WTC11 (cell line): ENCODE data around the gene SLC22A4. TPM values are rescaled to one million over a fixed set of nuclear protein-coding genes. Genes with fewer than 3 reads are reported as not detected.

ENCODE experiments used
- ATAC-seq: fragments of 200-7000 bp; cut with Tn5 transposase; 2 replicates; pipeline ENCODE4 v1.10.0; 2021; ENCODE audit warnings: mild to moderate bottlenecking, moderate library complexity
- CTCF ChIA-PET: fragments of 300-600 bp; sonication (Branson Sonifier 250); formaldehyde crosslinking; loops from one replicate; lab custom pipeline; 2021; ENCODE audit warnings: antibody characterized with exemption; lab: Charles Lee
- POLR2A ChIA-PET: fragments of 350-600 bp; sonication (Branson Sonifier 250); formaldehyde crosslinking; loops from one replicate; lab custom pipeline; 2021; ENCODE audit warnings: antibody characterized with exemption; lab: Charles Lee
- DNase-seq: peaks from one replicate; pipeline ENCODE4 v3.0.0; 2021; ENCODE audit warnings: low spot score
- H3K27ac Mint-ChIP-seq: 2 replicates; pipeline ENCODE4 v1.8.0; 2021; ENCODE audit warnings: mixed read lengths
- H3K27me3 Mint-ChIP-seq: 2 replicates; pipeline ENCODE4 v1.8.0; 2021; ENCODE audit warnings: low read depth, mild to moderate bottlenecking, moderate library complexity, mixed read lengths
- H3K36me3 Mint-ChIP-seq: 2 replicates; pipeline ENCODE4 v1.8.0; 2021; ENCODE audit warnings: mixed read lengths
- H3K4me1 Mint-ChIP-seq: 2 replicates; pipeline ENCODE4 v1.8.0; 2022; ENCODE audit warnings: mixed read lengths
- H3K4me3 Mint-ChIP-seq: 2 replicates; pipeline ENCODE4 v1.8.0; 2021; ENCODE audit warnings: mild to moderate bottlenecking, moderate library complexity, mixed read lengths
- H3K9me3 Mint-ChIP-seq: 2 replicates; pipeline ENCODE4 v1.8.0; 2021; ENCODE audit warnings: mixed read lengths
- ETV6 ChIP-seq: sonication (generic); formaldehyde crosslinking; IDR thresholded peaks from 2 replicates; pipeline ENCODE4 v1.8.1; 2022; ENCODE audit warnings: mild to moderate bottlenecking, missing genetic modification reagents
- FOXJ3 ChIP-seq: sonication (generic); formaldehyde crosslinking; IDR thresholded peaks from 2 replicates; pipeline ENCODE4 v1.9.0; 2021; ENCODE audit warnings: missing genetic modification reagents, mild to moderate bottlenecking, borderline replicate concordance
- FOXK1 ChIP-seq: sonication (generic); formaldehyde crosslinking; IDR thresholded peaks from 2 replicates; pipeline ENCODE4 v1.8.0; 2022; ENCODE audit warnings: mild to moderate bottlenecking, moderate library complexity, missing genetic modification reagents
- GRHL2 ChIP-seq: fragments of 250-450 bp; sonication (Bioruptor Pico); IDR thresholded peaks from 2 replicates; pipeline ENCODE4 v1.8.0; 2022; ENCODE audit warnings: mild to moderate bottlenecking, moderate library complexity; ENCODE audit not compliant: insufficient replicate concordance, severe bottlenecking
- IRF2 ChIP-seq: sonication (generic); formaldehyde crosslinking; IDR thresholded peaks from 2 replicates; pipeline ENCODE4 v1.8.0; 2022; ENCODE audit warnings: low read depth, missing genetic modification reagents, borderline replicate concordance
- NFE2L1 ChIP-seq: sonication (generic); formaldehyde crosslinking; IDR thresholded peaks from 2 replicates; pipeline ENCODE4 v1.8.1; 2023; ENCODE audit warnings: missing genetic modification reagents
- NR2C2 ChIP-seq: sonication (generic); formaldehyde crosslinking; IDR thresholded peaks from 2 replicates; pipeline ENCODE4 v1.8.0; 2022; ENCODE audit warnings: mild to moderate bottlenecking, missing genetic modification reagents
- PRRX2 ChIP-seq: fragments of 250-450 bp; sonication (Bioruptor Pico); IDR thresholded peaks from 2 replicates; pipeline ENCODE4 v1.8.0; 2021; ENCODE audit warnings: mild to moderate bottlenecking
- RORB ChIP-seq: fragments of 250-450 bp; sonication (Bioruptor Pico); IDR thresholded peaks from 2 replicates; pipeline ENCODE4 v1.9.0; 2021; ENCODE audit warnings: mild to moderate bottlenecking
- SMAD3 ChIP-seq: sonication (generic); formaldehyde crosslinking; IDR thresholded peaks from 2 replicates; pipeline ENCODE4 v1.8.0; 2022; ENCODE audit warnings: missing genetic modification reagents, mild to moderate bottlenecking, borderline replicate concordance
- SP1 ChIP-seq: sonication (generic); formaldehyde crosslinking; conservative IDR thresholded peaks from 2 replicates; pipeline ENCODE4 v1.8.1; 2022; ENCODE audit warnings: missing genetic modification reagents
- TCF7 ChIP-seq: sonication (generic); formaldehyde crosslinking; IDR thresholded peaks from 2 replicates; pipeline ENCODE4 v1.8.0; 2022; ENCODE audit warnings: mild to moderate bottlenecking, low read depth, missing genetic modification reagents, moderate library complexity
- TP53 ChIP-seq: sonication (generic); formaldehyde crosslinking; IDR thresholded peaks from 2 replicates; pipeline ENCODE4 v1.8.1; 2023; ENCODE audit warnings: mild to moderate bottlenecking, missing genetic modification reagents
- ZBTB21 ChIP-seq: sonication (generic); formaldehyde crosslinking; IDR thresholded peaks from 2 replicates; pipeline ENCODE4 v1.8.1; 2023; ENCODE audit warnings: mild to moderate bottlenecking, missing genetic modification reagents, borderline replicate concordance
- ZNF138 ChIP-seq: sonication (generic); formaldehyde crosslinking; conservative IDR thresholded peaks from 2 replicates; pipeline ENCODE4 v1.8.1; 2022; ENCODE audit warnings: mild to moderate bottlenecking, moderate library complexity, missing genetic modification reagents
- ZNF219 ChIP-seq: sonication (generic); formaldehyde crosslinking; IDR thresholded peaks from 2 replicates; pipeline ENCODE4 v1.8.0; 2023; ENCODE audit warnings: missing genetic modification reagents, mild to moderate bottlenecking, borderline replicate concordance
- ZNF263 ChIP-seq: sonication (generic); formaldehyde crosslinking; IDR thresholded peaks from 2 replicates; pipeline ENCODE4 v1.8.1; 2022; ENCODE audit warnings: low read depth, mild to moderate bottlenecking, moderate library complexity, missing genetic modification reagents
- ZNF317 ChIP-seq: sonication (generic); formaldehyde crosslinking; IDR thresholded peaks from 2 replicates; pipeline ENCODE4 v1.8.1; 2023; ENCODE audit warnings: low read depth, mild to moderate bottlenecking, moderate library complexity, missing genetic modification reagents, borderline replicate concordance
- ZNF416 ChIP-seq: fragments of 250-450 bp; sonication (Bioruptor Pico); IDR thresholded peaks from 2 replicates; pipeline ENCODE4 v1.9.0; 2021; ENCODE audit warnings: mild to moderate bottlenecking, inconsistent platforms
- total RNA-seq: library from RNA; stranded (reverse); gene quantifications from 3 replicates; pipeline ENCODE4 v1.2.3, GENCODE V29; 2021
- TF ChIP-seq, protein P1 (sequence below): sonication (generic); formaldehyde crosslinking; IDR thresholded peaks from 2 replicates; pipeline ENCODE4 v1.8.1; 2023; ENCODE audit warnings: mild to moderate bottlenecking, missing genetic modification reagents
- TF ChIP-seq, protein P2 (sequence below): sonication (generic); formaldehyde crosslinking; IDR thresholded peaks from 2 replicates; pipeline ENCODE4 v1.8.1; 2023; ENCODE audit warnings: mild to moderate bottlenecking, missing genetic modification reagents, borderline replicate concordance
- TF ChIP-seq, protein P3 (sequence below): sonication (generic); formaldehyde crosslinking; IDR thresholded peaks from 2 replicates; pipeline ENCODE4 v1.8.1; 2023; ENCODE audit warnings: mild to moderate bottlenecking, moderate library complexity, missing genetic modification reagents
- TF ChIP-seq, protein P4 (sequence below): sonication (generic); formaldehyde crosslinking; IDR thresholded peaks from 2 replicates; pipeline ENCODE4 v1.8.0; 2022; ENCODE audit warnings: mild to moderate bottlenecking, missing genetic modification reagents
- TF ChIP-seq, protein P5 (sequence below): sonication (generic); formaldehyde crosslinking; IDR thresholded peaks from 2 replicates; pipeline ENCODE4 v1.8.1; 2023; ENCODE audit warnings: mild to moderate bottlenecking, missing genetic modification reagents, moderate library complexity
- TF ChIP-seq, protein P6 (sequence below): fragments of 250-450 bp; sonication (Bioruptor Pico); IDR thresholded peaks from 2 replicates; pipeline ENCODE4 v1.9.0; 2021; ENCODE audit warnings: mild to moderate bottlenecking, borderline replicate concordance

The SLC22A4 gene
- total RNA-seq, 1 experiment from 2014 or later = 0.35 TPM

DNA sequence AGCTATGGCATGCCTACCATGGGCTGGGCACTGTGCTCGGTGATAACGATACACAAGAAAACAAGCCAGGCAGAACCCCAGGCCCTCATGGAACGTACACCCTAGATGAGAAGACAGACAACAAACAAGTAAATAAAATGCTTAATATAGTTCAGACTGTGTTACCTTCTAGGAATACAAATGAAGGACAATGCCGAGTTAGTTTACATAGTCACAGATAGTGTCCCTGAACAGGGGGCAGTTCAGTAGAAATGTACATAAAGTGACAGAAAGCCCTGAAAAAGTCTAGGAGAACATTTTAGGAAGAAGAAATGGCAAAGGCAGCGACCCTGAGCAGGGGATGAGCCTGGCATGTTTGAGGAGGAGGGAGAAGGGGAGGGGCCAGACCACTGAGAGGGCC is 97.1 kb downstream of the SLC22A4 start:
- no peak overlapping the region for H3K4me3 Mint-ChIP-seq
- H3K9me3 Mint-ChIP-seq = no peaks in the 10 kb centered on the region
- TF ChIP-seq FOXK1 (no peak), GRHL2 (no peak), PRRX2 (no peak), TCF7 (no peak), ZNF219 (no peak), SMAD3 (no peak), ZNF317 (CRISPR knock-in tag) (no peak), ZNF138 (CRISPR knock-in tag) (no peak), NR2C2 (CRISPR knock-in tag) (no peak), IRF2 (no peak), SP1 (CRISPR knock-in tag) (no peak), ETV6 (CRISPR knock-in tag) (no peak), NFE2L1 (CRISPR knock-in tag) (no peak), ZNF263 (no peak), ZNF416 (CRISPR knock-in tag) (no peak)
- TF ChIP-seq, protein P1, sequence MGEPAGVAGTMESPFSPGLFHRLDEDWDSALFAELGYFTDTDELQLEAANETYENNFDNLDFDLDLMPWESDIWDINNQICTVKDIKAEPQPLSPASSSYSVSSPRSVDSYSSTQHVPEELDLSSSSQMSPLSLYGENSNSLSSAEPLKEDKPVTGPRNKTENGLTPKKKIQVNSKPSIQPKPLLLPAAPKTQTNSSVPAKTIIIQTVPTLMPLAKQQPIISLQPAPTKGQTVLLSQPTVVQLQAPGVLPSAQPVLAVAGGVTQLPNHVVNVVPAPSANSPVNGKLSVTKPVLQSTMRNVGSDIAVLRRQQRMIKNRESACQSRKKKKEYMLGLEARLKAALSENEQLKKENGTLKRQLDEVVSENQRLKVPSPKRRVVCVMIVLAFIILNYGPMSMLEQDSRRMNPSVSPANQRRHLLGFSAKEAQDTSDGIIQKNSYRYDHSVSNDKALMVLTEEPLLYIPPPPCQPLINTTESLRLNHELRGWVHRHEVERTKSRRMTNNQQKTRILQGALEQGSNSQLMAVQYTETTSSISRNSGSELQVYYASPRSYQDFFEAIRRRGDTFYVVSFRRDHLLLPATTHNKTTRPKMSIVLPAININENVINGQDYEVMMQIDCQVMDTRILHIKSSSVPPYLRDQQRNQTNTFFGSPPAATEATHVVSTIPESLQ (CRISPR knock-in tag) = no peak
- TF ChIP-seq, protein P2, sequence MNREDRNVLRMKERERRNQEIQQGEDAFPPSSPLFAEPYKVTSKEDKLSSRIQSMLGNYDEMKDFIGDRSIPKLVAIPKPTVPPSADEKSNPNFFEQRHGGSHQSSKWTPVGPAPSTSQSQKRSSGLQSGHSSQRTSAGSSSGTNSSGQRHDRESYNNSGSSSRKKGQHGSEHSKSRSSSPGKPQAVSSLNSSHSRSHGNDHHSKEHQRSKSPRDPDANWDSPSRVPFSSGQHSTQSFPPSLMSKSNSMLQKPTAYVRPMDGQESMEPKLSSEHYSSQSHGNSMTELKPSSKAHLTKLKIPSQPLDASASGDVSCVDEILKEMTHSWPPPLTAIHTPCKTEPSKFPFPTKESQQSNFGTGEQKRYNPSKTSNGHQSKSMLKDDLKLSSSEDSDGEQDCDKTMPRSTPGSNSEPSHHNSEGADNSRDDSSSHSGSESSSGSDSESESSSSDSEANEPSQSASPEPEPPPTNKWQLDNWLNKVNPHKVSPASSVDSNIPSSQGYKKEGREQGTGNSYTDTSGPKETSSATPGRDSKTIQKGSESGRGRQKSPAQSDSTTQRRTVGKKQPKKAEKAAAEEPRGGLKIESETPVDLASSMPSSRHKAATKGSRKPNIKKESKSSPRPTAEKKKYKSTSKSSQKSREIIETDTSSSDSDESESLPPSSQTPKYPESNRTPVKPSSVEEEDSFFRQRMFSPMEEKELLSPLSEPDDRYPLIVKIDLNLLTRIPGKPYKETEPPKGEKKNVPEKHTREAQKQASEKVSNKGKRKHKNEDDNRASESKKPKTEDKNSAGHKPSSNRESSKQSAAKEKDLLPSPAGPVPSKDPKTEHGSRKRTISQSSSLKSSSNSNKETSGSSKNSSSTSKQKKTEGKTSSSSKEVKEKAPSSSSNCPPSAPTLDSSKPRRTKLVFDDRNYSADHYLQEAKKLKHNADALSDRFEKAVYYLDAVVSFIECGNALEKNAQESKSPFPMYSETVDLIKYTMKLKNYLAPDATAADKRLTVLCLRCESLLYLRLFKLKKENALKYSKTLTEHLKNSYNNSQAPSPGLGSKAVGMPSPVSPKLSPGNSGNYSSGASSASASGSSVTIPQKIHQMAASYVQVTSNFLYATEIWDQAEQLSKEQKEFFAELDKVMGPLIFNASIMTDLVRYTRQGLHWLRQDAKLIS (CRISPR knock-in tag) = no peak
- TF ChIP-seq, protein P3, sequence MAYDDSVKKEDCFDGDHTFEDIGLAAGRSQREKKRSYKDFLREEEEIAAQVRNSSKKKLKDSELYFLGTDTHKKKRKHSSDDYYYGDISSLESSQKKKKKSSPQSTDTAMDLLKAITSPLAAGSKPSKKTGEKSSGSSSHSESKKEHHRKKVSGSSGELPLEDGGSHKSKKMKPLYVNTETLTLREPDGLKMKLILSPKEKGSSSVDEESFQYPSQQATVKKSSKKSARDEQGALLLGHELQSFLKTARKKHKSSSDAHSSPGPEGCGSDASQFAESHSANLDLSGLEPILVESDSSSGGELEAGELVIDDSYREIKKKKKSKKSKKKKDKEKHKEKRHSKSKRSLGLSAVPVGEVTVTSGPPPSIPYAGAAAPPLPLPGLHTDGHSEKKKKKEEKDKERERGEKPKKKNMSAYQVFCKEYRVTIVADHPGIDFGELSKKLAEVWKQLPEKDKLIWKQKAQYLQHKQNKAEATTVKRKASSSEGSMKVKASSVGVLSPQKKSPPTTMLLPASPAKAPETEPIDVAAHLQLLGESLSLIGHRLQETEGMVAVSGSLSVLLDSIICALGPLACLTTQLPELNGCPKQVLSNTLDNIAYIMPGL = no peak
- DNase-seq (no peak), ATAC-seq (no peak)
- H3K27ac Mint-ChIP-seq = no peak overlapping the region
- CTCF ChIA-PET = interaction anchor here (1.8 kb wide), 1 partner anchor 110 kb away, joined by 7 read pairs; no protein-coding TSS in a partner anchor
- peaks cover 8% of the 10 kb centered on the region for H3K4me1 Mint-ChIP-seq
- POLR2A ChIA-PET = no interaction called here
- H3K36me3 Mint-ChIP-seq = no peaks in the 10 kb centered on the region
- no peaks in the 10 kb centered on the region for H3K27me3 Mint-ChIP-seq

DNA sequence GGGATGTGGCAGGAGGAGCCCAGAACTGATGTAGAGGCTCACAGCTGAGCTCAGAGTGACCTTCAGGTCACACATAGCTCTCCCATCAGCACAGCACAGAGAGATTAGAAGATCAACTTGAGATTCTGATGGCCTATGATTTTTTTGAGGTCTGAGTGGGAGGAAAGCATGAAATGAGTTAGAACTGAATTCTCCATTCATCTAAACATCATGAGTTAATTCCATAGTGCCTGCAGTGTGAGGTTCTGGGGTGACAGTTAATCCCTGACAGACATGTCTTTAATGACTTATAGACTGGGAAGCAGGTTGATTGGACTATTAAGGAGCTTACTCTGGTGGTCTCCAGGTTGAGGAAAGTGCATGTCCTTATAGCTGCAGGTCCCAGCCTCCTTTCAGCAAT is 97.7 kb downstream of the SLC22A4 start:
- POLR2A ChIA-PET = interaction anchor here (1.4 kb wide), 1 partner anchor 99 kb away, joined by 4 read pairs; the partner anchor contains the start of gene IRF1
- Mint-ChIP-seq H3K9me3 (no peaks in the 10 kb centered on the region), H3K4me1 (peaks cover 6% of the 10 kb centered on the region), H3K27me3 (no peaks in the 10 kb centered on the region), H3K27ac (no peak overlapping the region)
- CTCF ChIA-PET = interaction anchor here (0.6 to 1.0 kb wide), 2 partner anchors 18 to 109 kb away, joined by 3 read pairs; no protein-coding TSS in a partner anchor
- TF ChIP-seq TP53 (CRISPR knock-in tag) (no peak), TCF7 (no peak), FOXJ3 (CRISPR knock-in tag) (no peak), ZBTB21 (CRISPR knock-in tag) (no peak), RORB (CRISPR knock-in tag) (no peak), ZNF263 (no peak)
- TF ChIP-seq, protein P4, sequence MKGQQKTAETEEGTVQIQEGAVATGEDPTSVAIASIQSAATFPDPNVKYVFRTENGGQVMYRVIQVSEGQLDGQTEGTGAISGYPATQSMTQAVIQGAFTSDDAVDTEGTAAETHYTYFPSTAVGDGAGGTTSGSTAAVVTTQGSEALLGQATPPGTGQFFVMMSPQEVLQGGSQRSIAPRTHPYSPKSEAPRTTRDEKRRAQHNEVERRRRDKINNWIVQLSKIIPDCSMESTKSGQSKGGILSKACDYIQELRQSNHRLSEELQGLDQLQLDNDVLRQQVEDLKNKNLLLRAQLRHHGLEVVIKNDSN (CRISPR knock-in tag) = no peak
- TF ChIP-seq, protein P5, sequence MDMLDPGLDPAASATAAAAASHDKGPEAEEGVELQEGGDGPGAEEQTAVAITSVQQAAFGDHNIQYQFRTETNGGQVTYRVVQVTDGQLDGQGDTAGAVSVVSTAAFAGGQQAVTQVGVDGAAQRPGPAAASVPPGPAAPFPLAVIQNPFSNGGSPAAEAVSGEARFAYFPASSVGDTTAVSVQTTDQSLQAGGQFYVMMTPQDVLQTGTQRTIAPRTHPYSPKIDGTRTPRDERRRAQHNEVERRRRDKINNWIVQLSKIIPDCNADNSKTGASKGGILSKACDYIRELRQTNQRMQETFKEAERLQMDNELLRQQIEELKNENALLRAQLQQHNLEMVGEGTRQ = no peak
- TF ChIP-seq, protein P6, sequence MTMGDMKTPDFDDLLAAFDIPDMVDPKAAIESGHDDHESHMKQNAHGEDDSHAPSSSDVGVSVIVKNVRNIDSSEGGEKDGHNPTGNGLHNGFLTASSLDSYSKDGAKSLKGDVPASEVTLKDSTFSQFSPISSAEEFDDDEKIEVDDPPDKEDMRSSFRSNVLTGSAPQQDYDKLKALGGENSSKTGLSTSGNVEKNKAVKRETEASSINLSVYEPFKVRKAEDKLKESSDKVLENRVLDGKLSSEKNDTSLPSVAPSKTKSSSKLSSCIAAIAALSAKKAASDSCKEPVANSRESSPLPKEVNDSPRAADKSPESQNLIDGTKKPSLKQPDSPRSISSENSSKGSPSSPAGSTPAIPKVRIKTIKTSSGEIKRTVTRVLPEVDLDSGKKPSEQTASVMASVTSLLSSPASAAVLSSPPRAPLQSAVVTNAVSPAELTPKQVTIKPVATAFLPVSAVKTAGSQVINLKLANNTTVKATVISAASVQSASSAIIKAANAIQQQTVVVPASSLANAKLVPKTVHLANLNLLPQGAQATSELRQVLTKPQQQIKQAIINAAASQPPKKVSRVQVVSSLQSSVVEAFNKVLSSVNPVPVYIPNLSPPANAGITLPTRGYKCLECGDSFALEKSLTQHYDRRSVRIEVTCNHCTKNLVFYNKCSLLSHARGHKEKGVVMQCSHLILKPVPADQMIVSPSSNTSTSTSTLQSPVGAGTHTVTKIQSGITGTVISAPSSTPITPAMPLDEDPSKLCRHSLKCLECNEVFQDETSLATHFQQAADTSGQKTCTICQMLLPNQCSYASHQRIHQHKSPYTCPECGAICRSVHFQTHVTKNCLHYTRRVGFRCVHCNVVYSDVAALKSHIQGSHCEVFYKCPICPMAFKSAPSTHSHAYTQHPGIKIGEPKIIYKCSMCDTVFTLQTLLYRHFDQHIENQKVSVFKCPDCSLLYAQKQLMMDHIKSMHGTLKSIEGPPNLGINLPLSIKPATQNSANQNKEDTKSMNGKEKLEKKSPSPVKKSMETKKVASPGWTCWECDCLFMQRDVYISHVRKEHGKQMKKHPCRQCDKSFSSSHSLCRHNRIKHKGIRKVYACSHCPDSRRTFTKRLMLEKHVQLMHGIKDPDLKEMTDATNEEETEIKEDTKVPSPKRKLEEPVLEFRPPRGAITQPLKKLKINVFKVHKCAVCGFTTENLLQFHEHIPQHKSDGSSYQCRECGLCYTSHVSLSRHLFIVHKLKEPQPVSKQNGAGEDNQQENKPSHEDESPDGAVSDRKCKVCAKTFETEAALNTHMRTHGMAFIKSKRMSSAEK (CRISPR knock-in tag) = no peak
- TF ChIP-seq, all 79 proteins: peak for 0
- Mint-ChIP-seq H3K4me3 (no peak overlapping the region), H3K36me3 (no peaks in the 10 kb centered on the region)
- ATAC-seq (no peak), DNase-seq (no peak)
